HTR-8/SVneo (cell line): ENCODE measurements around the gene NDUFV1.
"Not testable (repeated sequence)": the region's sequence is repeated elsewhere in the genome, so short reads cannot be mapped to it uniquely, and the experiment has no call there.

Experiments
- DNase-seq: peaks from one replicate; pipeline ENCODE4 v3.0.0; 2011; ENCODE audit warnings: low spot score, mixed read lengths; ENCODE audit not compliant: insufficient read length
- FAIRE-seq: peaks from 2 replicates; lab custom pipeline; 2011; peaks lifted over from hg19 to GRCh38; lab: Jason Lieb, UNC

The NDUFV1 gene

GRCh38 chr11:67584881-67585873 lies 21.6 kb upstream of the NDUFV1 start:
- peak; percentile 49 for FAIRE-seq
- DNase-seq: no peak

- DNase-seq: no peak
- no peak for FAIRE-seq
Measured at GRCh38 chr11:67585911-67586310, 20.8 kb upstream of the NDUFV1 start.

DNA sequence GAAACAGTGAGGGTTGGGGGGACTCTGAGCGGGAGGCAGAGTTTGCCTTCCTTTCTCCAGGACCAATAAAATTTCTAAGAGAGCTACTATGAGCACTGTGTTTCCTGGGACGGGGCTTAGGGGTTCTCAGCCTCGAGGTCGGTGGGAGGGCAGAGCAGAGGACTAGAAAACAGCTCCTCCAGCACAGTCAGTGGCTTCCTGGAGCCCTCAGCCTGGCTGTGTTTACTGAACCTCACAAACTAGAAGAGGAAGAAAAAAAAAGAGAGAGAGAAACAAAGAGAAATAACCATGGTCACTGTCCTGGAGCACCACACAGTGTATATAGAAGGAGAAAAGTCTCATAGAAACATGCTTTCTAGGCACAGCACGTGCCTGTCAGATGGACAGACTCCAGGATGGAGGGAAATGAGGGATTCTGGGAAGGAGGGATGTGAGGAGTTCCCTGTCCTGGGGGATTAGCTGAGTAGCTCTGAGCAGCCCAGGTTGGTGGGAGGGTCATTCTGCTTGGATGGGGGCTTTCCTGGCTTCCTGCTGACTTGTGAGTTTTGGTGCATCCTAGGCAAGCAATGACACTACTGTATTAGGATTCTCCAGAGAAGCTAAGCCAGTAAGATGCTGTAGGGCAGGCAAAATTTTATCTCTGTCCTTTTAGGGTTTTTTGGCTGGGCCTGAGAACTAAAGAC lies 20.0 kb upstream of the NDUFV1 start:
- DNase-seq: no peak
- FAIRE-seq: no peak

GRCh38 chr11:67588136-67588503 lies 18.6 kb upstream of the NDUFV1 start:
- DNase-seq (no peak), FAIRE-seq (no peak)

DNA sequence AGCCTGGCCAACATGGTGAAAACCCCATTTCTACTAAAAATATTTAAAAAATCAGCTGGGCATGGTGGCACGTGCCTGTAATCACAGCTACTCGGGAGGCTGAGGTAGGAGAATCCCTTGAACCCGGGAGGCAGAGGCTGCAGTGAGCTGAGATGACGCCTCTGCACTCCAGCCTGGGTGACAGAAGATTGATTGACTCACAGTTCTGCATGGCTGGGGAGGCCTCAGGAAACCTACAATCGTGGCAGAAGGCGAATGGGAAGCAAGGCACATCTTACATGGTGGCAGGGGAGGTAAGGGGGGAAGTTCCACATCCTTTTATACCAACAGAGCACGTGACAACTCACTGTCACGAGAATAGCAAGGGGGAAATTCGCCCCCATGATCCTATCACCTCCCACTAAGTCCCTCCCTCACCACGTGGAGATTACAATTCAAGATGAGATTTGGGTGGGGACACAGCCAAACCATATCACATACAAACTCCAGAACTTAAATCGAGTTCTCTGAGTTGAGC lies 17.8 kb upstream of the NDUFV1 start:
- not testable (repeated sequence) for FAIRE-seq, DNase-seq

GRCh38 chr11:67592880-67593564 lies 13.7 kb upstream of the NDUFV1 start:
- FAIRE-seq (no peak), DNase-seq (no peak)

- DNase-seq (no peak), FAIRE-seq (no peak)
Measured at GRCh38 chr11:67593565-67593905, 13.2 kb upstream of the NDUFV1 start.

- DNase-seq (no peak), FAIRE-seq (no peak)
Measured at GRCh38 chr11:67594480-67594879, 12.3 kb upstream of the NDUFV1 start.

- FAIRE-seq: no peak
- no peak for DNase-seq
Measured at GRCh38 chr11:67596753-67597300, 9.9 kb upstream of the NDUFV1 start.

GRCh38 chr11:67597458-67597857 lies 9.3 kb upstream of the NDUFV1 start:
- FAIRE-seq, DNase-seq: not testable (repeated sequence)

GRCh38 chr11:67597963-67598362 lies 8.8 kb upstream of the NDUFV1 start:
- not testable (repeated sequence) for DNase-seq, FAIRE-seq

DNA sequence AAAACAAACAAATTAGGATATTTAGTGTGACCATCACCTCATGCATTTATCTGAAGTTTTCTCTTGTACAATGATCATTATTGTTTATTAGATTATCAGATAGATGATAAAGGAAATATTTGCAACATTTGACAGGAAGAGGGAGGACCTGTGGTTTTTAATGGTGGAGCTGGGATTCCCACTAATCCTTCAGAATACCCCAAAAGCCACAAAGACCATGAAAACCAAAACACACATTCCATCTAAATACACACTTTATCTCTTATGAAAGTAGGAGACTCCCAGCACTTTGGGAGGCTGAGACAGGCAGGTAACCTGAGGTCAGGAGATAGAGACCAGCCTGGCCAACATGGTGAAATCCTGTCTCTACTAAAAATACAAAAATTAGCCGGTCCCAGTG lies 7.6 kb upstream of the NDUFV1 start:
- DNase-seq (no peak), FAIRE-seq (no peak)

DNA sequence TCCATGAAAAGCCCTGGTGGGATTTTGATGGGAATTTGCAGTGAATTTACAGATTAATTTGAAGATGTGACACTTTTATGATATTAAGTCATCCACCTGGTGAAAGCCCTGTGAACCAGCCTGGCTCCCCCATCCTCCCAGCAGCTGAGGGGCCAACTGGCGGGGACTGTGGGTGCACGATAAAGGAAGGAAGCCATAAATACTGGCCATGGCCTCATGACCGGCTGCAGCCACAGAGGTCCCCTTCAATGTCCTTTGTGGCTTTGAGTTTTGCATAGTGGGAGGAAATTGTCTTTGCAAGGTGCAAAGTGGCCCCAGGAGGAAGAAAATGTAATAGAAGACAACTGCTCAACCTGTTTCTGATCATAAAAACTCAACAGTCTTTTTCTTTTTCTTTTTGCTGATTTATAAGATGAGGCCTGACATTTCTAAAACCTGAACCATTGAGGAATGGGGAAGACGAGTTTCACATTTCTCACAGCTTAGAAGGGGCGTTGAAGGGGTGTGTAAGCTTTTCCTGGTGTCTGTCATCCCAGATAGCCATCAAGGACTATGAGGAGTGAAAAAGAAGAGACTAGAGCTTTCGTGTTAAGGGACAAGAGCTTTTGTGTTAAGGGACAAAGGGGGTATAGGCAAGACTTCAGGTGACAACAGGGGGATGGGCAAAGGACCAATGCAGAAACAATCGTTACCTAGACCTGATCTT lies 6.3 kb upstream of the NDUFV1 start:
- DNase-seq (no peak), FAIRE-seq (no peak)

- FAIRE-seq: no peak
- DNase-seq: no peak
Measured at GRCh38 chr11:67601098-67601497, 5.6 kb upstream of the NDUFV1 start.

DNA sequence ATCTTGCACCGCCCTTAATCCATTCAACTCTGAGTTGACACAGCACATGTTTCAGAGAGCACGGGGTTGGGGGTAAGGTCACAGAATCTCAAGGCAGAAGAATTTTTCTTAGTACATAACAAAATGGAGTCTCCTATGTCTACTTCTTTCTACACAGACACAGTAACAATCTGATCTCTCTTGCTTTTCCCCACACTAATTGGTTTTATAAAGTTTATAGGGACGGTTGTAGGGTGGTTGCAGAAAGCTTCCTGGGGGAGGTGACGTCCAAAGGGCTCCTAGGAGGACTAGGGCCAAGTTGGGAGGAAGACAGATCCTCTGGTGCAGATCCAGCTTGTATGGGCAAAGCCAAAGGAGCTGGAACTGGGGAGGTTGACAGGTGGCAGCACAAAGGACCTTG lies 2.6 kb upstream of the NDUFV1 start:
- not testable (repeated sequence) for DNase-seq, FAIRE-seq

DNA sequence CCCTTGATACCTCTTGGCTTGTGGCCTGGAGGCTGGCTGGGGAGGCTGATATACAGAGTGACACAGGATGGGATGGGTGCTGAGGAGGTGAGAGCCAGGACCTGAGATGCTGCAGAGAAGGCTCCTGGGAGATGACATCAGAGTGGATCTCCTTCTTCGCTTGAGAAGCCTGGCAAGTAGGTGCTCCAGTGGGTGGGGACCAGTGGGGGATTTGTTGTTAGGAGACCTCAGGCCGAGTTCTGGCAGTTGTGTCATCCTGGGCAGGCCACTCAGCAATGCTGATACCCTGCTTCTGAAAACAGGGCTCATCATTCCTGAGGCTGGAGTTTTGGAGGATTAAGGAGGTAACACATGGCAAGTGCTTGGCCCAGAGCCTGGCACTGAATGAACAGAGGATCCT lies 1.9 kb upstream of the NDUFV1 start:
- FAIRE-seq (no peak), DNase-seq (no peak)

DNA sequence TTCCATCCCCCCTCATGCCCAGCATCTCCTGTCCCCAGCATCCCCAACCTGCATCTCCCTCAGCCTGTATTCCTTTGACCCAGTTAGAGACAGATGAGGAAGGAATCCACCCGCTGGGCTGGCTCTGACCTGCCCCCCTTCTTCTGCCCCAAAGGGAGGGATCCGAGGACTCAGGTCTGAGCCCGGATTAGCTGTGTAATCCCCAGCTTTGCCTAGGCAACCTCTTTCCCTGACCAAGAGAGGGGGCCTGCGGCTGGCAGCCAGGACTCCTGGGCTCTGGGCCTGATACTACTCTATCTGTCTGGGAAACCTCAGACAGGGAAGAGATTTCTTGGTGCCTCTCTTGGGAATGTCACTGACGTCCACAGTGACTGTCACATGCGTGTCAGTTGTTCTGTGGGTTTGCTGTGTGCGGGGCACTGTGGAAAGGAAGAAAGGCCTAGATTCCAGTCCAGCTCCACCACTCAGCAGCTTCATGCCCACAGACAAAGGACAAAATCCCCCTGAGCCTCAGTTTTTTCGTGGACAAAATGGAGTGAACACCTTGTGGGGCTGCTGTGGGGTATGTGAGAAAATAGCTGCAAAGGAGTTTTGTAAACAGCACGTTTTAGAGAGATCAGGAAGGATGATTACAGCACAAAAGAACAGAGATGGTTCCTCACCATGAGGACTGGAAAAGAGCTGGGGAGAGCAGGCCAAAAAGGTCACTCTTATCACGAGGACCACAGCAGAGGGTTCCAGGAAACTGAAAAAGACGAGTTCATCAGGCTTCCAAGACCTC lies 1.3 kb upstream of the NDUFV1 start:
- FAIRE-seq (no peak), DNase-seq (no peak)

- DNase-seq: no peak
- FAIRE-seq: no peak
Measured at GRCh38 chr11:67606093-67606491, 644 bp upstream of the NDUFV1 start.

- no peak for DNase-seq
- no peak for FAIRE-seq
Measured at GRCh38 chr11:67607507-67607906, 771 bp downstream of the NDUFV1 start.
